GM21619 (cell line): Measurements from ENCODE around the gene GRIK4.
"Not testable (repeated sequence)": the region's sequence is repeated elsewhere in the genome, so short reads cannot be mapped to it uniquely, and the experiment has no call there.

Source experiments
- ATAC-seq: cut with Tn5 transposase; IDR thresholded peaks from one replicate; pipeline ENCODE4 v1.9.1; 2021; ENCODE audit not compliant: unreplicated experiment

The GRIK4 gene, protein sequence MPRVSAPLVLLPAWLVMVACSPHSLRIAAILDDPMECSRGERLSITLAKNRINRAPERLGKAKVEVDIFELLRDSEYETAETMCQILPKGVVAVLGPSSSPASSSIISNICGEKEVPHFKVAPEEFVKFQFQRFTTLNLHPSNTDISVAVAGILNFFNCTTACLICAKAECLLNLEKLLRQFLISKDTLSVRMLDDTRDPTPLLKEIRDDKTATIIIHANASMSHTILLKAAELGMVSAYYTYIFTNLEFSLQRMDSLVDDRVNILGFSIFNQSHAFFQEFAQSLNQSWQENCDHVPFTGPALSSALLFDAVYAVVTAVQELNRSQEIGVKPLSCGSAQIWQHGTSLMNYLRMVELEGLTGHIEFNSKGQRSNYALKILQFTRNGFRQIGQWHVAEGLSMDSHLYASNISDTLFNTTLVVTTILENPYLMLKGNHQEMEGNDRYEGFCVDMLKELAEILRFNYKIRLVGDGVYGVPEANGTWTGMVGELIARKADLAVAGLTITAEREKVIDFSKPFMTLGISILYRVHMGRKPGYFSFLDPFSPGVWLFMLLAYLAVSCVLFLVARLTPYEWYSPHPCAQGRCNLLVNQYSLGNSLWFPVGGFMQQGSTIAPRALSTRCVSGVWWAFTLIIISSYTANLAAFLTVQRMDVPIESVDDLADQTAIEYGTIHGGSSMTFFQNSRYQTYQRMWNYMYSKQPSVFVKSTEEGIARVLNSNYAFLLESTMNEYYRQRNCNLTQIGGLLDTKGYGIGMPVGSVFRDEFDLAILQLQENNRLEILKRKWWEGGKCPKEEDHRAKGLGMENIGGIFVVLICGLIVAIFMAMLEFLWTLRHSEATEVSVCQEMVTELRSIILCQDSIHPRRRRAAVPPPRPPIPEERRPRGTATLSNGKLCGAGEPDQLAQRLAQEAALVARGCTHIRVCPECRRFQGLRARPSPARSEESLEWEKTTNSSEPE

DNA sequence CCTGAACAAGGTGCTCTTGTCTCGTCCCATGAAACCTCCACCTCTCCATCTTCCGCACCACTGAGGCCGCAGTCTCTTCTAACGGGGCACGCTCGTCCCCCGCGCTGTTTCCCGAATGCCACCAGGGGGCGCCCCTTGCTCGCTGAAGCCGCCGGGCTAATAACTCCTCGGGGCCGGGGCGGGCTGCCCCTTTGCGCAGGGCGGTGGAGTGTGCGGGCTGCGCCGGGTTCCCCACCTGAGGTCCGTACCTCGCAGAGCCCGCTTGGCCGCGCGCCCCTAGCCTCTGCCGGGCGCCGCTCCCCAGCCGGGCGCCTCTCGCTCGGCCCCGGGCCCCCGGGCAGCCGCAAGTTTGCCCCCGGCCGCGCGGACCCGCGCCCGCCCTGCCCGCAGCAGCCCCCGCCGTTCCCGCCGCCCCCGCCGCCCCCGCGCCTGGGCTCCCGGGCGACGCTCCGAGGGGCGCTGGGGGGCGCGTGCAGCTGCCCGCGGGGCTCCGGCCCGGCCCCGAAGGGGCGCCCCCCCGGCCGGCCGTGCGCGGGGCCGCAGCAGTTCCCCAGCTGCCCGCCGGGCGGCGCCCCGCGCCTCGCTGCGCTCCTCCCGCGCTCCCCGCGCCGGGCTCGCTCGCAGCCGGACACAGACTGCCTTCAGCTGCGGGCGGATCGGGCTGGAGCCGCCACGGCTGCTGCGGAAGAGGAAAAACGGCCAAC is at the start of gene GRIK4:
TSS of gene GRIK4 (plus strand) at position 633 of the 704 bp plus-strand sequence. CDS start 148,571 bp downstream, outside the sequence.
- peak; percentile 87 for ATAC-seq

DNA sequence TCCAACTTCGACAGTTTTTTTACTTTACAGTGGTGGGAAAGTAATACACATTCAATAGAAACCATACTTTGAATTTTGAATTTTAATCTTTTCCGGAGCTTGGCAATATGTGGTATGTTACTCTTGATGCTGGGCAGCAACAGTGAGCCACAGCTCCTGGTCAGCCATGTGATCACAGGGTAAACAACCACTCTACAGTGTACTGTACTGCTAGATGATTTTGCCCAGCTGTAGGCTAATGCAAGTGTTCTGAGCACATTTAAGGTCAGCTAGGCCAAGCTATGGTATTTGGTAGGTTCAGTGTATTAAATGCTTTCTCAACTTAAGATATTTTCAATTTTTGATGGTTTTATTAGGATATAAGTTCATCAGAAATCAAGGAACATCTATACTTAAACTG is 48.7 kb upstream of the GRIK4 start:
- ATAC-seq: no peak

DNA sequence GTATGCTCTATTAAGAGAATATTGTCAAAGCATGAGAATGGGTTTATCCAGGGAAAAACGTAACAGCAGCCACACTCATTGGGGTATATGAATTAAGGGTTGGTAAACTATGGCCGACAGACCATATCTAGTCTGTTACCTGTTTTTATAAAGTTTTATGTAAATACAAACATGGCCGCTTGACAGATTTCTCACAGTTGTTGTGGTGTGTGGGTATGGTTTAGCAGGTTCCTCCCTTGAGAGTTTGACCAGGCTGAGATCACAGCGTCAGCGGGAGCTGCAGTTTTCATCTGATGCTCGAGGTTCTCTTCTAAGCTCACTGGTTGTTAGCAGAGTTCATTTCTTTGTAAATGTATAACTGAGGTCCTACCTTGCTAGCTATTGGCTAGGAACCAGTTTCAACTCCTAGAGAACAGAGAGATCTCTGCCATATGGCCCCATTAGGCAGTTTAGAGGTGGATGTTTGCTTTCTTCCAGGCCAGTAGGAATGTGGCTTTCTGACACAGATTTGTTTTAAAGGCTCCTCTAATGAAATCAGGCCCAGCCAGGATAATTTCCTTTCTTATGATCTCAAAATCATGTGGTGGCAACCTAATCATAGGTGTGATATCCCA is 45.5 kb upstream of the GRIK4 start:
- ATAC-seq: no peak

DNA sequence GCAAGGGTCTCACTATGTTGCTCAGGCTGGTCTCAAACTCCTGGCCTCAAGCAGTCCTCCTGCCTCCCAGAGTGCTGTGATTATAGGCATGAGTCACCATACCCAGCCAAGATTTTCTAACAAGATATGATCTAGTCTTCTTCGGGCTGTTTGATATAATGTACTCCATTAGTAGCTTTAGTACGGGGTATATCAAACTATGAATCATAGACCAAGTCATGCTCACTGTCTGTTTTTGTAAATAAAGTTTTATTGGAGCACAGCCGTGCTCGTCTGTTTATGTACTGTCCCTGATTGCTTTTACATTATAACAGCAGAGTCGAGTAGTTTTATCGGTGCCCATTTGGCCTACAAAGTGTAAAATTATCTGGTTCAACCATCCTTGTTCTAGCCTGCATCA is 43.9 kb upstream of the GRIK4 start:
- no peak for ATAC-seq

DNA sequence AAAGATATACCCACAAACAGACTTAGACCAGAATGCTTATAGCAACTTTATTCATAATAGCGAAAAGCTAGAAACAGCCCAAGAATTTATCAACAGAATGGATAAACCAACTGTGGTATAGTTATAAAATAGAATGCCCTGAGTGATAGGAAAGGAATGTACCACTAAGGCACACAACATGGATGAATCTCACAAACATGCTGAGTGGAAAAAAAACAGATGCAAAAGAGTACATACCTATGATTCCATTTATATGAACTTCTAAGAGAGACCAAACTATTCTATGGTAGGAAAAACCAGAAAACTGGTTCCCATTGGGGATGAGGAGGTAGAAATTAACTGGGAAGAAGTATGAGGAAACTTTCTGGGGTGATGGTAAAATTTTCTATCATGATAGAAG is 40.4 kb upstream of the GRIK4 start:
- no peak for ATAC-seq

DNA sequence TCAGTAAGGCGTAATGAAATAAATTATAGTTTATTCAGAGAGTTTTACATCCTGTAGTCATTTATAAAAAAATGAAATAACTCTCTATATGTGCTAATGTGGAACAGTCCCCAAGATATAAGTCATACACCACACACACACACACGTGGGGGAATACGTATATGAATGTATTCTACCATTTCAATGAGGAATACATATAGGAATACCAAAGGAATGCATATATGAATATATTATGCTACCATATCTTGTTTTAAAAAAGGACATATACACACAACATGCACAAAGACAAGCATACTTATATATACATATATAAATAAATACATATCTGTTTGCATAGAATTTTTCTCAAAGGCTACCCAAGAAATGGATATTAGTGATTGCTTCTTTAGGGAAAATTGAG is 39.6 kb upstream of the GRIK4 start:
- no peak for ATAC-seq

DNA sequence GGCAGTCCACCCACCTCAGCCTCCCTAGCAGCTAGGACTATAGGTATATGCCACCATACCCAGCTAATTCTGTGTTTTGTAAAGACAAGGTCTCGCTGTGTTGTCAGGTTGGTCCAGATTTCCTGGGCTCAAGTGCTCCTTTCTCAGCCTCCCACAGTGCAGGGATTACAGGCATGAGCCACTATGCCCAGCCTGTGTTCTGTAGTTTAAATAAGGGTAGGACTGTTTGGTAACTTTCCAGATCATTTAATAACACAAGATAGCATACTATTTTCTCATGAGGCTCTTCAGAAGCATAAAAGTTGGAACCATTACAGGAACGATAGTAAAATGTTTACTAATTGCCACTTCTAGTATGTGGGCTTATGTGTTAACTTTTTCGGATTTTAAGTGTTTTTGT is 38.0 kb upstream of the GRIK4 start:
- no peak for ATAC-seq

DNA sequence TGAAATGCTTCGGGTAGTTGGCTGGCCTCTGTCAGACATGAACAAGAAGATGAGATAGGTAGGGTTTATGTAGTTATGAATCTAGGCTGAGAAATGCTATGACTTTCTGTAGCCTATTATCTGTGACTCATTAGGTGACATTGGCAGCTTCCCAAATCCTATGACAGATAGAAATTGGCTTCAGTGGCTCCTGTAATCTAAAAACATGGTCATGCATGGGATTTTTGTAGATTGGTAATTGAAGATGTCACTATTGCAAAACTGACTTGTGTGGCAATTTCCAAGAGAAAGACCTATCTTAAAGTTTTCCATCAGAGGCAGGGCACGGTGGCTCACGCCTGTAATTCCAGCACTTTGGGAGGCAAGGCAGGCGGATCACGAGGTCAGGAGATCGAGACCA is 29.4 kb upstream of the GRIK4 start:
- no peak for ATAC-seq

DNA sequence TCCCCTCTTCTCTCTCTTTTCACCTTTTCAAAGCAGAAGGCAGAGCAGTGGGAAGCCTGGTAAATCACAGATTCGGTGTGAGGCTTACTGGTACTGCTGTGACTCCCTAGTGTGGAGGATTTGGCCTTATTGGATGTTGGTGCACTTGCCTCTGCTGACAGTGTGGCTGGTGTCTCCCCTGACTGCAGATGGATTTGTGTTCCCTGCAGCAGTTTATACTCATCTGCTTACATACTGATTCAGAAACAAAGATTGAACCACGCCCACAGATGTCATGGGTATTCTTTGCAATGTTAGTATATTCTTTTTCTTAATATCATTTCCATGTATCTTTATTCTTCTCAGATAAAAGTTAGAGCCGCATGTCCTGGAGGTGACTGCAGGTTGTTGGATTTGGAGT is 26.8 kb upstream of the GRIK4 start:
- no peak for ATAC-seq

DNA sequence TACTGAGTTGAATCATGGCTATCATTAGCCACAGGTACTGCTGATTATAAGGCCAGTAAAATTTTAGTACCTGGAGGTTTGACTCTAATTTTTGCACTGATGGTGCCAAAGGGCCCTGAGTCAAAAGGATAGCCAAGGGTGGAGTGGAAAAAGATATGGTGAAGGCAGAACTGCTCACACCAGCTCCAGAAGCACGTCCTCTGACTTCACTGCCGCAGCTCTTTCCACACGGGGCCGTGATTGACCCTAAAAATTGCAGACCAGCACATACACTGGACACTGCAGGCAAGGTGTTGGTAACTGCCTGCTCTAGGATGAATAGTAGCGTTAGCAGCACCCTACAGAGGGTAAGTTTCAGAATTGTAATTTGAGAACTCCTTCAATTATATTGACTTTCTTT is 25.4 kb upstream of the GRIK4 start:
- no peak for ATAC-seq

DNA sequence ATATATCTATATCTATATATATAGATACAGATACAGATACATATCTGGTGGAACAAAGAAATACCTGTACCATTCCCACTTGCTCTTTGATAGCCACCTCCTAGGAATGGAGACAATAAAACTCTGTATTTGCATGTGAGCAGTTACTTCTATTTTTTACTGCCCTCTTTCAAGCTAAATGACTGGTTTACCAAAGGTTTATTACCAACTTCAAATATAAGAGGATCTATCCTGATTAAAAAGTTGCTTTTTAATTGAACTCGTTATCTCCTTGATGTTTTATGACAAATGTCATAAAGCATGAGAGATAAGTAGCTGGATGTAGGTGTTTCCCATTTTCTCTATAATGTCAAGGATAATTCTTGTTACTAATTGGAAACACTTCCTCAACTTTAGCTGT is 21.7 kb upstream of the GRIK4 start:
- no peak for ATAC-seq

DNA sequence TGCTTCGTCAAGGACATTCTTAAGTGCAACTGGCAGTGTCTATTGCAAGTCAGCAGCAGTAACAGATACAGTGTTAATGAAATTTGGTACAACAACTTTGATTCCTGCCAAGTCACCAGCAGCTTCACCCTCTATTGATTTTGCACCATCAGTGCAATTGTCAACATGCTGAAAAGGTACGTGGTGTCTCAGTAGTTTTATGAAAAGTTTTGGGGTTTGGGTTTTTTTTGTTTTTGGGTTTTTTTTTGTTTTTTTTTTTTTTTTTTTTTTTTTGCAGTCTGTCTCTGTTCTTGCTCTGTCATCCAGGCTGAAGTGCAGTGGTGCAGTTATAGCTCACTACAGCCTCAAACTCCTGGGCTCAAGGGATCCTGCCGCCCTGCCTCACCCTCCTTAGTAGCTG is 19.1 kb upstream of the GRIK4 start:
- no peak for ATAC-seq

DNA sequence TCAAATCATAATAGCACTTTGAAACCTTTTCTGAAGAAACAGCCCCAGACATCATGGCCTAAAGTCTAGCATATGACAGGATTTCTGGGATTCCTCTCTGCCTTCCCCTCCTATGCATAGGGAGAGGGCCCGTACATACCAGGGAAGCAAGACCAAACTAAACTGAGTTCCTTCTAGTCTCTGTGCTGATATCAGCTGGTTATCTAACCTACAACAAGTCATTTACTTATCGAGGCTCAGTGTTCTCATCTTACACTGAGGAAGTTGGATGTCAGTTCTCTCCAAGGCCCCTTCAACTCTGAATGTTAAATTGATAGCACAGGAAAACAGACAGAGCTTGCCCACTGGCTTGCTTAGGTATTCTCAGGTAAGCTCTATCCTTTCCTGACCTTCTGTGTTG is 17.0 kb upstream of the GRIK4 start:
- no peak for ATAC-seq

DNA sequence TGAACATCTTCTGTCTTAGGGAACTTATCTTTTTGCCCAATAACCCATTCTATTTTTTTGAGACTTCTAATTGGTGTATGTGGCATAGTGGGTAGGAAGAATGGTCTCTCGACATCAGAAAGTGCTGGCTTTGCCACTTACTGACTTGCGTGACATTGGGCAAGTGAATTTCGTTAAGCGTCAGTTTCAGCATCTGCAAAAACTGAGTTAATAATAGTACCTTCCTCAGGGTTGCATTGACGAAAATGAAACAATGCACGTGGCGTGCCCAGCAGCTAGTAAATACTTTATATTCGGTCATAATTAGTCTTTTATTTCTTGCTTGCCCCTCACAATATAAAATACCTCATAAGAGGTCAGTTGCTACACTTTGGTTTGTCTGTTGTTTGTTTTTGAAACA is 12.5 kb upstream of the GRIK4 start:
- no peak for ATAC-seq

DNA sequence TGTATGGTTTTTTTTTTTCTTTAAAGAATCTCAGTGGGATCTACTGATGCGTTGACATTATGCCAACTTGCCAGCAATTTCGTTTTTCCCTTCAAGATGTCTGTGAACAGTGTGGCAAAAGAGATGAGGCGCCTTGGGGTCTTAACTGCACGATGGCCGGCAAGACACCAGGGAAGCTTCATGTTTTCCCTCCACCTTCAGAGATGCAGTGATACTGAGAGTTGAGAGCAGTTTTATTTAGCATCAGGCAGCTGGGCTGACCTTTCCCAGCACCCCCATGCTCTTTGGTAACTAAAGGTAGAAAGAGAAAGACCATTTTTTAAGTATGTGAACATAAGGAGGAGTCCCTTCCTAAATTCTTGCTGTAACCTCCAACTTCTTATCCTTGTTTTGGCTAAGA is 11.7 kb upstream of the GRIK4 start:
- ATAC-seq: no peak

DNA sequence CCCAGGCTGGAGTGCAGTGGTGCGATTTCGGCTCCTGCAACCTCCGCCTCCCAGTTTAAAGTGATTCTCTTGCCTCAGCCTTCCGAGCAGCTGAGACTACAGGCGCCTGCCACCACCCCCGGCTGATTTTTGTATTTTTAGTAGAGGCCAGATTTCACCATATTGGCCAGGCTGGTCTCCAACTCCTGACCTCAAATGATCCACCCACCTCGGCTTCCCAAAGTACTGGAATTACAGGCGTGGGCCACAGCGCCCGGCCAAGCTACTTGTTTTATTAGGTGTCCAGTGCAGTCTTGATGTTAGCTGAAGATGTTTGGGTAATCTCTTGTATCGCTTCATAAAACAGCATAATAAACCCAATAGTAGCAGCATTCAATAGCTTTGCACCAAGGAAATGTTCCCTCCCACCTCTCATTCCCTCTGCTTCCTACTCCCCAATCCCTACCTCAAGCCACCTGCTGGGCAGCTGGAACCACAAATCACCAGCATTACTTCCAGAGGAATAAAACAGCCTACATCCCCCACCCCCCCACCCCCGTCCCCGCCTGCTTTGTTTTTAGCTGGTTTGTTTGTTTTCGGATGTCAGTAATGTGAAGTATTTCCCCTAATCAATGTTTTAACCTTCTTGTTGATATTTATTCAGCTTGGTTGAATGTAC is 11.0 kb upstream of the GRIK4 start:
- ATAC-seq: no peak

DNA sequence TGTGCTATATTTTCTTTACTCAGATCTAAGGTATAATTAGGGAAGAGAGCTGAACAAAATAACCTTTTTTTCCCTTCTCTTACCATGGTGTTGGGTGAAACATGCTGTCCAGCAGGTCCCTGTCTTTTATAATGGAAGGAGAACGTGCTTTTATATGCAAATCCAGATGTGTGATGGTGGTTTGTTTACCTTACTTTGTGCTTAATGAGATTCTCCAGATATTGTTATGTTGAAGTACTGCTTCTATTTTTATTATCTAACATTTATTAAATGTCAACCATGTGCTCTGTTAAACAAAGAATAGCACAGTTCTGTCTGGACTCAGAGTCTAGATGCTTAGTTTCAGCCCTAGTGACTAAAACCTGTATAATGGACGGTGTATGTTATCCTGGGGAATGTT is 10.1 kb upstream of the GRIK4 start:
- no peak for ATAC-seq

DNA sequence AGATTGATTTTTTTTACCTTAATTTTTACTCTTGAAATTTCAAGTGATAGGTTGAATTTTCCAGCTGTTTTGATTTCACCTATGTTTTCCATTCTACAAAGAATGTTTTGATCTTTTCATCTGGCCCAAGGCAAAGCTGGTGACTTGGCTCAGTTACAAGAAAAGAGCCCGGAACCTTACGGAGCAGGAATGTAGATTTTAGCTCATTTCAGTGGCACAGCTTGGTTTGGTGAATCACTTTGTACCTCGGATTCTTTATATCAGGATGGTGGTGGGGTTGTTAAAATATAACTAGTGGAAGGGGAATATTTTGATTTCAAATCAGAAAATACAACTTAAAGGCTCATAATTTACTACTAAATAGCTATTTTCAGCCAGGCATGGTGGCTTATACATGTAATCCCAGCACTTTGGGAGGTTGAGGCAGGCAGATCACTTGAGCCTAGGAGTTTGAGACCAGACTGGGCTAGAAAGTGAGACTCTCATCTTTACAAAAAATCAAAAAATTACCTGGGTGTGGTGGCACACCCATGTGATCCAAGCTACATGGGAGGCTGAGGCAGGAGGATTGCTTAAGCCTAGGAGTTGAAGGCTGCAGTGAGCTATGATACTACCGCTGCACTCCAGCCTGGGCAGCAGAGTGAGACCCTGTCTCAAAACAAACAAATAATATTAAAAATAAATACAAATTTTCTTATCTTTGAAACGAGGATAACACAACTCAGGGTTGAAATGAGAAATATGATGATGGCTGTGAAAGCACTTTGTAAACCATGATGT is 9.4 kb upstream of the GRIK4 start:
- ATAC-seq: no peak

DNA sequence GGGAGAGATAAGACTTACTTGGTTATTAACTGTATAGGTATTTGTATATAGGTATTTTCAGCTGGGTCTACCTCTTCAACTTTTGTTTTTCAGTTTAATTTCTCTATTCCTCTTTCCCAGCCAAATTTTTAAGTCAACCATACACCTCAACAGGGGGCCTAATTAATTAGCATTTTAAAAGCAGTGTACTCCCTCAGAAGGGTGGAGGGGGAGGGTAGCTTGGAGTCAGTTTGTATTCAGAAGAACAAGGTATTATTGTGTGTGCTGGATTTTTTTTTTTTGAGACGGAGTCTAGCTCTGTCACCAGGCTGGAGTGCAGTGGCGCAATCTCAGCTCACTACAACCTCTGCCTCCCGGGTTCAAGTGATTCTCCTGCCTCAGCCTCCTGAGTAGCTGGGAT is 8.0 kb upstream of the GRIK4 start:
- ATAC-seq: not testable (repeated sequence)
